ENCODE data around the gene ERF.

The ERF gene

DNA sequence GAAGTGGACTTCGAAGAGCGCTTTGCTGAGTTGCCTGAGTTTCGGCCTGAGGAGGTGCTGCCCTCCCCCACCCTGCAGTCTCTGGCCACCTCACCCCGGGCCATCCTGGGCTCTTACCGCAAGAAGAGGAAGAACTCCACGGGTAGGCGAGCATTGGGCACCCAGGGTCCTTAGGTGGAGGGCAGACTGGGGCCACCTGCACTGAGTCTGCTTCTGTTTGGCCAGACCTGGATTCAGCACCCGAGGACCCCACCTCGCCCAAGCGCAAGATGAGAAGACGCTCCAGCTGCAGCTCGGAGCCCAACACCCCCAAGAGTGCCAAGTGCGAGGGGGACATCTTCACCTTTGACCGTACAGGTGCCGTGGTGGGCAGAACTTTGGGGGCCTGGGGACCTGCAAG lies 39.0 kb upstream of the ERF start:
- H3K27me3 ChIP-seq (ENCODE audit: insufficient read depth, low read depth) = no peaks in the 10 kb centered on the region
- no peak overlapping the region for H3K27ac ChIP-seq
- H3K79me2 ChIP-seq (ENCODE audit: insufficient read depth, low read depth) = no peaks in the 10 kb centered on the region
- TF ChIP-seq, protein P1, sequence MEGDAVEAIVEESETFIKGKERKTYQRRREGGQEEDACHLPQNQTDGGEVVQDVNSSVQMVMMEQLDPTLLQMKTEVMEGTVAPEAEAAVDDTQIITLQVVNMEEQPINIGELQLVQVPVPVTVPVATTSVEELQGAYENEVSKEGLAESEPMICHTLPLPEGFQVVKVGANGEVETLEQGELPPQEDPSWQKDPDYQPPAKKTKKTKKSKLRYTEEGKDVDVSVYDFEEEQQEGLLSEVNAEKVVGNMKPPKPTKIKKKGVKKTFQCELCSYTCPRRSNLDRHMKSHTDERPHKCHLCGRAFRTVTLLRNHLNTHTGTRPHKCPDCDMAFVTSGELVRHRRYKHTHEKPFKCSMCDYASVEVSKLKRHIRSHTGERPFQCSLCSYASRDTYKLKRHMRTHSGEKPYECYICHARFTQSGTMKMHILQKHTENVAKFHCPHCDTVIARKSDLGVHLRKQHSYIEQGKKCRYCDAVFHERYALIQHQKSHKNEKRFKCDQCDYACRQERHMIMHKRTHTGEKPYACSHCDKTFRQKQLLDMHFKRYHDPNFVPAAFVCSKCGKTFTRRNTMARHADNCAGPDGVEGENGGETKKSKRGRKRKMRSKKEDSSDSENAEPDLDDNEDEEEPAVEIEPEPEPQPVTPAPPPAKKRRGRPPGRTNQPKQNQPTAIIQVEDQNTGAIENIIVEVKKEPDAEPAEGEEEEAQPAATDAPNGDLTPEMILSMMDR (conservative IDR thresholded peaks at IDR 0.05; ENCODE audit: low read depth, low read length) = no peak
- H3K36me3 ChIP-seq (ENCODE audit: insufficient read depth) = no peaks in the 10 kb centered on the region; the same call in 1 of the 2 replicates
- H3K9ac ChIP-seq = no peak overlapping the region
- H3K4me2 ChIP-seq = no peak overlapping the region
- H3K4me3 ChIP-seq (IDR thresholded peaks at IDR 0.05; ENCODE audit: insufficient read depth, low read depth, low read length) = no peak overlapping the region
- peaks cover 5% of the 10 kb centered on the region for H3K4me1 ChIP-seq (ENCODE audit: low read depth, poor library complexity, severe bottlenecking)
- H4K20me1 ChIP-seq (ENCODE audit: insufficient read depth) = no peaks in the 10 kb centered on the region
- no peak overlapping the region for H2AFZ ChIP-seq (ENCODE audit: low read depth)

DNA sequence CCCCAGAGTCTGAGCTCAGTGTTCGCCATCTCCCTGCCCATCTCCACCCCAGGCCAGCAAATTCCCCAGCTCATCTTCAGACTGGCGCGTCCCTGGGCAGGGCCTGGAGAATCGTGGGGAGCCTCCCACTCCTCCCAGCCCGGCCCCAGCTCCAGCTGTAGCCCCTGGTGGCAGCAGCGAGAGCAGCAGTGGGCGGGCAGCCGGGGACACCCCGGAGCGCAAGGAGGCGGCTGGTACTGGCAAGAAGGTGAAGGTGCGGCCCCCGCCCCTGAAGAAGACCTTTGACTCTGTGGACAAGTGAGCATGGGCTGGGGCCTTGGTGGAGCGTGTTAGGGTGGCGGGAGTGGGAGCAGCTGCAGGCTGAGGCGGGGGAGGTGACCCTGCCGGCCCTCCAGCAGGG lies 38.6 kb upstream of the ERF start:
- Histone ChIP-seq H3K27me3 (ENCODE audit: insufficient read depth, low read depth) (no peaks in the 10 kb centered on the region), H3K4me1 (ENCODE audit: low read depth, poor library complexity, severe bottlenecking) (peaks cover 5% of the 10 kb centered on the region)

DNA sequence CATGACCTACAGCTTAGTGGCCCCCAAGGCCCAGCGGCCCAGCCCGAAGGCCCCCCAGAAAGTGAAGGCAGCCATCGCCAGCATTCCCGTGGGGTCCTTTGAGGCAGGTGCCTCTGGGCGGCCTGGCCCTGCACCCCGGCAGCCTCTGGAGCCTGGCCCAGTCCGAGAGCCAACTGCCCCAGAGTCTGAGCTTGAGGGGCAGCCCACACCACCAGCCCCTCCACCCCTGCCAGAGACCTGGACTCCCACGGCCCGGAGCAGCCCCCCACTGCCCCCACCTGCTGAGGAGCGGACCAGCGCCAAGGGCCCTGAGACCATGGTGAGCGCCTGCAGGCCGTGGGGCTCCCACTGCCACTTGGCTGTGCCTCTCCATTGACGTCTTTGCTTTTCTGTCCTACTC lies 38.0 kb upstream of the ERF start:
- Histone ChIP-seq H3K9ac (no peak overlapping the region), H4K20me1 (ENCODE audit: insufficient read depth) (no peaks in the 10 kb centered on the region), H3K4me3 (IDR thresholded peaks at IDR 0.05; ENCODE audit: insufficient read depth, low read depth, low read length) (no peak overlapping the region), H3K4me2 (no peak overlapping the region), H3K27me3 (ENCODE audit: insufficient read depth, low read depth) (no peaks in the 10 kb centered on the region), H3K36me3 (ENCODE audit: insufficient read depth) (no peaks in the 10 kb centered on the region; the same call in 1 of the 2 replicates), H3K27ac (no peak overlapping the region), H3K79me2 (ENCODE audit: insufficient read depth, low read depth) (no peaks in the 10 kb centered on the region), H2AFZ (ENCODE audit: low read depth) (no peak overlapping the region), H3K4me1 (ENCODE audit: low read depth, poor library complexity, severe bottlenecking) (peaks cover 5% of the 10 kb centered on the region)
- TF ChIP-seq, protein P1 (conservative IDR thresholded peaks at IDR 0.05; ENCODE audit: low read depth, low read length) = no peak

More for the DNA sequence above, 38.6 kb upstream of the ERF start:
- Histone ChIP-seq H3K79me2 (ENCODE audit: insufficient read depth, low read depth) (no peaks in the 10 kb centered on the region), H3K27ac (no peak overlapping the region), H2AFZ (ENCODE audit: low read depth) (no peak overlapping the region), H4K20me1 (ENCODE audit: insufficient read depth) (no peaks in the 10 kb centered on the region), H3K9ac (no peak overlapping the region), H3K36me3 (ENCODE audit: insufficient read depth) (no peaks in the 10 kb centered on the region; the same call in 1 of the 2 replicates), H3K4me2 (no peak overlapping the region), H3K4me3 (IDR thresholded peaks at IDR 0.05; ENCODE audit: insufficient read depth, low read depth, low read length) (no peak overlapping the region)
- TF ChIP-seq, protein P1 (conservative IDR thresholded peaks at IDR 0.05; ENCODE audit: low read depth, low read length) = no peak

DNA sequence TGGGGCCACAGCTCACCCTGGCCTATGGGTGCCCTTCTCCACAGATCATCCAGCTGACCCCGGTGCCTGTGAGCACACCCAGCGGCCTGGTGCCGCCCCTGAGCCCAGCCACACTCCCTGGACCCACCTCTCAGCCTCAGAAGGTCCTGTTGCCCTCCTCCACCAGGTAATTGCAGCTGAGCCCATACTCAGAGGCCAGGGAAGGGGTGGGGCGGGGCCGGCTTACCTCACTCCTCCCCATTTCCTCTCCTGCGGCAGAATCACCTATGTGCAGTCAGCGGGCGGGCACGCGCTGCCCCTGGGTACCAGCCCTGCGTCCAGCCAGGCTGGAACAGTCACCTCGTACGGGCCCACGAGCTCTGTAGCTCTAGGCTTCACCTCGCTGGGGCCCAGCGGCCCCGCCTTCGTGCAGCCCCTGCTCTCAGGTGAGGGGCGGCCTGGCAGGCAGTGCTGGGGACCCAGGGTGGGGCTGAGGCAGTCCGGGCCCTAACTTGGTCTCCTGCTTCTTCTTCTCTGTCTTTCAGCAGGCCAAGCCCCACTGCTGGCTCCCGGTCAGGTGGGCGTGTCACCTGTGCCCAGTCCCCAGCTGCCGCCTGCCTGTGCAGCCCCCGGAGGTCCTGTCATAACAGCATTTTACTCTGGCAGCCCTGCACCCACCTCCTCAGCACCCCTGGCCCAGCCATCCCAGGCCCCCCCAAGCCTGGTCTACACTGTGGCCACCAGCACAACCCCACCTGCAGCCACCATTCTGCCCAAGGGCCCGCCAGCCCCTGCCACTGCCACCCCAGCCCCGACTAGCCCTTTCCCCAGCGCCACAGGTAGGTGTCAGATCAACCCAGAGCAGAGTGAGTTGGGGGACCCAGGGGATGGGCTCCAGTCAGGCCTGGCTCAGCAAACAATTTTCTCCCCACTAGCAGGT lies 37.4 kb upstream of the ERF start:
- H3K4me1 ChIP-seq (ENCODE audit: low read depth, poor library complexity, severe bottlenecking) = peaks cover 5% of the 10 kb centered on the region
- H3K4me2 ChIP-seq = no peak overlapping the region
- H3K36me3 ChIP-seq (ENCODE audit: insufficient read depth) = no peaks in the 10 kb centered on the region; the same call in 1 of the 2 replicates
- H3K79me2 ChIP-seq (ENCODE audit: insufficient read depth, low read depth) = no peaks in the 10 kb centered on the region
- no peak overlapping the region for H2AFZ ChIP-seq (ENCODE audit: low read depth)
- no peaks in the 10 kb centered on the region for H3K27me3 ChIP-seq (ENCODE audit: insufficient read depth, low read depth)
- no peaks in the 10 kb centered on the region for H4K20me1 ChIP-seq (ENCODE audit: insufficient read depth)
- H3K9ac ChIP-seq = no peak overlapping the region
- TF ChIP-seq, protein P1 (conservative IDR thresholded peaks at IDR 0.05; ENCODE audit: low read depth, low read length) = no peak
- H3K27ac ChIP-seq = no peak overlapping the region
- H3K4me3 ChIP-seq (IDR thresholded peaks at IDR 0.05; ENCODE audit: insufficient read depth, low read depth, low read length) = no peak overlapping the region
